Skeletal muscle tissue (tissue), 4 donors: ENCODE data around the gene CGNL1. TPM values are rescaled to one million over a fixed set of nuclear protein-coding genes. Genes with fewer than 3 reads are reported as not detected.

Experiments
- H3K27ac ChIP-seq: one replicate; pipeline ENCODE4 v1.7.0; 2013; ENCODE audit warnings: mild to moderate bottlenecking, low read depth, low read length, inconsistent platforms
- H3K27me3 ChIP-seq, 3 donors: one replicate each; pipeline ENCODE4 v1.7.0; 2013; ENCODE audit warnings: low read length in 3 of 3; ENCODE audit not compliant: control insufficient read depth in 3 of 3, insufficient read depth in 3 of 3
- H3K36me3 ChIP-seq, 3 donors: one replicate each; pipeline ENCODE4 v1.7.0; 2013; ENCODE audit warnings: low read length in 3 of 3; ENCODE audit not compliant: control insufficient read depth in 3 of 3, insufficient read depth in 3 of 3
- H3K4me1 ChIP-seq, 3 donors: one replicate each; pipeline ENCODE4 v1.7.0; 2013; ENCODE audit warnings: low read length in 3 of 3, mild to moderate bottlenecking in 3 of 3; ENCODE audit not compliant: control insufficient read depth in 3 of 3, insufficient read depth in 3 of 3
- H3K4me3 ChIP-seq, 3 donors: one replicate each; pipeline ENCODE4 v1.7.0; 2013; ENCODE audit warnings: low read length in 3 of 3
- H3K9ac ChIP-seq, 3 donors: one replicate each; pipeline ENCODE4 v1.7.0; 2013; ENCODE audit warnings: low read length in 3 of 3, mild to moderate bottlenecking in 3 of 3, moderate library complexity in 2 of 3, low read depth in 1 of 3
- H3K9me3 ChIP-seq, 3 donors: one replicate each; pipeline ENCODE4 v1.7.0; 2013; ENCODE audit warnings: low read length in 3 of 3; ENCODE audit not compliant: control insufficient read depth in 3 of 3
- total RNA-seq: library from RNA; depleted of rRNA; stranded (reverse); fragments of >200 nt; gene quantifications from one replicate; pipeline ENCODE4 v1.2.3, GENCODE V29; 2014
- donor health status: Osteomylitis.

CGNL1 gene
- total RNA-seq, 1 donor from 2014 or later = 11.5 TPM

GRCh38 chr15:57521503-57521902 lies 145.2 kb downstream of the CGNL1 start:
- H3K4me3 ChIP-seq = no peak overlapping the region
- peaks cover 0 to 5% (median 0%) of the 10 kb centered on the region in 3 donors for H3K27me3 ChIP-seq
- H3K36me3 ChIP-seq = no peaks in the 10 kb centered on the region
- H3K27ac ChIP-seq = no peak overlapping the region
- no peak overlapping the region for H3K9ac ChIP-seq
- H3K4me1 ChIP-seq = no peaks in the 10 kb centered on the region
- no peaks in the 10 kb centered on the region for H3K9me3 ChIP-seq

- Histone ChIP-seq H3K4me3 (no peak overlapping the region), H3K27me3 (peaks cover 0 to 5% (median 0%) of the 10 kb centered on the region in 3 donors), H3K27ac (no peak overlapping the region), H3K36me3 (no peaks in the 10 kb centered on the region), H3K4me1 (no peaks in the 10 kb centered on the region), H3K9me3 (no peaks in the 10 kb centered on the region), H3K9ac (no peak overlapping the region)
Observed at GRCh38 chr15:57522148-57522547, 145.8 kb downstream of the CGNL1 start.

- Histone ChIP-seq H3K9me3 (no peaks in the 10 kb centered on the region), H3K4me1 (peaks cover 0 to 3% (median 0%) of the 10 kb centered on the region in 3 donors), H3K27me3 (peaks cover 0 to 5% (median 3%) of the 10 kb centered on the region in 3 donors), H3K27ac (no peak overlapping the region), H3K4me3 (no peak overlapping the region), H3K9ac (no peak overlapping the region), H3K36me3 (no peaks in the 10 kb centered on the region)
Observed at GRCh38 chr15:57525581-57525980, 149.3 kb downstream of the CGNL1 start.

- Histone ChIP-seq H3K4me3 (no peak overlapping the region), H3K27ac (no peak overlapping the region), H3K27me3 (peaks cover 0 to 5% (median 3%) of the 10 kb centered on the region in 3 donors), H3K4me1 (peaks cover 0 to 3% (median 0%) of the 10 kb centered on the region in 3 donors), H3K9me3 (no peaks in the 10 kb centered on the region), H3K9ac (no peak overlapping the region), H3K36me3 (no peaks in the 10 kb centered on the region)
Observed at GRCh38 chr15:57526076-57526475, 149.8 kb downstream of the CGNL1 start.

- Histone ChIP-seq H3K27me3 (peaks cover 0 to 5% (median 3%) of the 10 kb centered on the region in 3 donors), H3K9ac (no peak overlapping the region), H3K9me3 (no peaks in the 10 kb centered on the region)
Observed at GRCh38 chr15:57526615-57527014, 150.3 kb downstream of the CGNL1 start.

GRCh38 chr15:57527382-57528091 lies 151.2 kb downstream of the CGNL1 start:
- H3K27ac ChIP-seq = no peak overlapping the region
- H3K9me3 ChIP-seq = no peaks in the 10 kb centered on the region
- no peak overlapping the region for H3K4me3 ChIP-seq
- H3K36me3 ChIP-seq = no peaks in the 10 kb centered on the region
- peak overlapping the region in 1 of 3 donors; percentile 14 for H3K9ac ChIP-seq
- H3K27me3 ChIP-seq = peaks cover 0 to 5% (median 3%) of the 10 kb centered on the region in 3 donors
- H3K4me1 ChIP-seq = peaks cover 0 to 3% (median 0%) of the 10 kb centered on the region in 3 donors

More at GRCh38 chr15:57526615-57527014, 150.3 kb downstream of the CGNL1 start:
- H3K36me3 ChIP-seq = no peaks in the 10 kb centered on the region
- no peak overlapping the region for H3K4me3 ChIP-seq
- no peak overlapping the region for H3K27ac ChIP-seq
- peaks cover 0 to 3% (median 0%) of the 10 kb centered on the region in 3 donors for H3K4me1 ChIP-seq

GRCh38 chr15:57528940-57529565 lies 152.7 kb downstream of the CGNL1 start:
- Histone ChIP-seq H3K4me3 (no peak overlapping the region), H3K27ac (no peak overlapping the region)

GRCh38 chr15:57529748-57530147 lies 153.4 kb downstream of the CGNL1 start:
- no peak overlapping the region for H3K4me3 ChIP-seq
- H3K4me1 ChIP-seq = peaks cover 0 to 4% (median 3%) of the 10 kb centered on the region in 3 donors
- no peaks in the 10 kb centered on the region for H3K9me3 ChIP-seq
- H3K27me3 ChIP-seq = peaks cover 0 to 3% (median 0%) of the 10 kb centered on the region in 3 donors
- no peaks in the 10 kb centered on the region for H3K36me3 ChIP-seq
- H3K27ac ChIP-seq = no peak overlapping the region
- no peak overlapping the region for H3K9ac ChIP-seq

More at GRCh38 chr15:57528940-57529565, 152.7 kb downstream of the CGNL1 start:
- Histone ChIP-seq H3K4me1 (peaks cover 0 to 3% (median under 1%) of the 10 kb centered on the region in 3 donors), H3K9me3 (no peaks in the 10 kb centered on the region), H3K36me3 (no peaks in the 10 kb centered on the region), H3K9ac (no peak overlapping the region), H3K27me3 (peaks cover 0 to 5% (median 3%) of the 10 kb centered on the region in 3 donors)

GRCh38 chr15:57532731-57533447 lies 156.6 kb downstream of the CGNL1 start:
- Histone ChIP-seq H3K27ac (no peak overlapping the region), H3K27me3 (peaks cover 0 to 3% (median 0%) of the 10 kb centered on the region in 3 donors), H3K4me1 (peaks cover 0 to 5% (median 4%) of the 10 kb centered on the region in 3 donors), H3K9me3 (no peaks in the 10 kb centered on the region), H3K9ac (no peak overlapping the region), H3K36me3 (no peaks in the 10 kb centered on the region), H3K4me3 (no peak overlapping the region)
